Activated CD4-positive, alpha-beta memory T cell treated with anti-CD3 and anti-CD28 coated beads for 36 hours (primary cell): ENCODE data around the gene KCNT1. TPM values are rescaled to one million over a fixed set of nuclear protein-coding genes. Genes with fewer than 3 reads are reported as not detected.

Experiments used
- CTCF ChIA-PET: fragments of 350-600 bp; sonication (Branson Sonifier 250); formaldehyde crosslinking; loops from one replicate; lab custom pipeline; 2021; ENCODE audit warnings: antibody characterized with exemption, inconsistent platforms; lab: Charles Lee
- POLR2A ChIA-PET: fragments of 350-600 bp; sonication (Branson Sonifier 250); formaldehyde crosslinking; loops from one replicate; lab custom pipeline; 2021; ENCODE audit warnings: antibody characterized with exemption; lab: Charles Lee
- DNase-seq: peaks from one replicate; pipeline ENCODE4 v3.0.0-alpha.2; 2020
- H3K27ac Mint-ChIP-seq: one replicate; pipeline ENCODE4 v1.8.0; 2021; ENCODE audit warnings: mixed read lengths
- H3K27me3 Mint-ChIP-seq: one replicate; pipeline ENCODE4 v1.8.0; 2021; ENCODE audit warnings: mixed read lengths
- H3K36me3 Mint-ChIP-seq: one replicate; pipeline ENCODE4 v1.8.0; 2021; ENCODE audit warnings: mixed read lengths
- H3K4me1 Mint-ChIP-seq: one replicate; pipeline ENCODE4 v1.8.0; 2021; ENCODE audit warnings: low read depth, mixed read lengths
- H3K4me3 Mint-ChIP-seq: one replicate; pipeline ENCODE4 v1.8.0; 2021; ENCODE audit warnings: mild to moderate bottlenecking, mixed read lengths
- H3K9me3 Mint-ChIP-seq: one replicate; pipeline ENCODE4 v1.8.0; 2021; ENCODE audit warnings: mixed read lengths
- intact Hi-C: fragments of 100-400 bp; cut with micrococcal nuclease; formaldehyde crosslinking; loops from one replicate; pipeline ENCODE4 v1.15.1; 2023
- total RNA-seq, 2 experiments: library from RNA; stranded (reverse); gene quantifications; one replicate each; pipeline ENCODE4 v1.2.3, GENCODE V29; 2021

The KCNT1 gene
- total RNA-seq, 2 experiments from 2014 or later: not detected

- H3K4me3 Mint-ChIP-seq: no peak overlapping the region
- POLR2A ChIA-PET: no interaction called here
Observed at GRCh38 chr9:135780086-135780485, 78.1 kb downstream of the KCNT1 start.

DNA sequence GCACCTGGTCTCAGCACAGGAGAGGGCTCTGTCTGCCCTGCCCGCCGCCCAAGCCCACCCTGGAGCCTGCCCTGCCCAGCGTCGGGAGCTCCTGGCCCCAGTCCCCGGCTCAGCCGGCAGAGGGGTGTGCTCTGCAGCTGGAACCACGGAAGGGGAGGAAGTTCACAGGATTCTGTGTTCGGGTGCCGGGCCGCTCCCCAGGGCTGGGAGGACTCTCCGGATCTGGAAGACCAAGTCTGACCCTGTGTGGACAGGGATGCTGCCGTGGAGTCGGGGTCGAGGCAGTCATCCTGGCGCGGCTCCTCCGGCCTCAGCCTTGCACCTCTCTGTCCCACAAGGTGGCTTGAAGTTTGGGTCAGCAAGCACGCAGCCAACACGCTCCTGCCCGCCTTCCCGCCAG is 78.6 kb downstream of the KCNT1 start:
- DNase-seq: no peak
- ChIA-PET POLR2A (no interaction called here), CTCF (no interaction called here)
- Mint-ChIP-seq H3K36me3 (no peaks in the 10 kb centered on the region), H3K4me3 (no peak overlapping the region), H3K9me3 (no peaks in the 10 kb centered on the region), H3K4me1 (no peaks in the 10 kb centered on the region), H3K27me3 (no peaks in the 10 kb centered on the region), H3K27ac (no peak overlapping the region)
- intact Hi-C loops: no loop called here

More at GRCh38 chr9:135780086-135780485, 78.1 kb downstream of the KCNT1 start:
- H3K36me3 Mint-ChIP-seq: no peaks in the 10 kb centered on the region
- no peak for DNase-seq
- CTCF ChIA-PET: no interaction called here
- no peaks in the 10 kb centered on the region for H3K4me1 Mint-ChIP-seq
- H3K9me3 Mint-ChIP-seq: no peaks in the 10 kb centered on the region
- intact Hi-C loops: no loop called here
- no peaks in the 10 kb centered on the region for H3K27me3 Mint-ChIP-seq
- H3K27ac Mint-ChIP-seq: no peak overlapping the region

GRCh38 chr9:135782946-135783345 is 81.0 kb downstream of the KCNT1 start:
- H3K36me3 Mint-ChIP-seq: no peaks in the 10 kb centered on the region
- CTCF ChIA-PET: no interaction called here
- intact Hi-C loops: no loop called here
- no peak for DNase-seq
- H3K4me1 Mint-ChIP-seq: no peaks in the 10 kb centered on the region
- no peak overlapping the region for H3K4me3 Mint-ChIP-seq
- H3K27me3 Mint-ChIP-seq: no peaks in the 10 kb centered on the region
- no peak overlapping the region for H3K27ac Mint-ChIP-seq
- POLR2A ChIA-PET: no interaction called here
- no peaks in the 10 kb centered on the region for H3K9me3 Mint-ChIP-seq

- no peaks in the 10 kb centered on the region for H3K4me1 Mint-ChIP-seq
- ChIA-PET POLR2A (no interaction called here), CTCF (no interaction called here)
- no peak overlapping the region for H3K27ac Mint-ChIP-seq
- no peaks in the 10 kb centered on the region for H3K36me3 Mint-ChIP-seq
- no peak for DNase-seq
- H3K9me3 Mint-ChIP-seq: no peaks in the 10 kb centered on the region
- H3K27me3 Mint-ChIP-seq: no peaks in the 10 kb centered on the region
- intact Hi-C loops: no loop called here
- H3K4me3 Mint-ChIP-seq: no peak overlapping the region
Observed at GRCh38 chr9:135783540-135784245, 81.7 kb downstream of the KCNT1 start.

DNA sequence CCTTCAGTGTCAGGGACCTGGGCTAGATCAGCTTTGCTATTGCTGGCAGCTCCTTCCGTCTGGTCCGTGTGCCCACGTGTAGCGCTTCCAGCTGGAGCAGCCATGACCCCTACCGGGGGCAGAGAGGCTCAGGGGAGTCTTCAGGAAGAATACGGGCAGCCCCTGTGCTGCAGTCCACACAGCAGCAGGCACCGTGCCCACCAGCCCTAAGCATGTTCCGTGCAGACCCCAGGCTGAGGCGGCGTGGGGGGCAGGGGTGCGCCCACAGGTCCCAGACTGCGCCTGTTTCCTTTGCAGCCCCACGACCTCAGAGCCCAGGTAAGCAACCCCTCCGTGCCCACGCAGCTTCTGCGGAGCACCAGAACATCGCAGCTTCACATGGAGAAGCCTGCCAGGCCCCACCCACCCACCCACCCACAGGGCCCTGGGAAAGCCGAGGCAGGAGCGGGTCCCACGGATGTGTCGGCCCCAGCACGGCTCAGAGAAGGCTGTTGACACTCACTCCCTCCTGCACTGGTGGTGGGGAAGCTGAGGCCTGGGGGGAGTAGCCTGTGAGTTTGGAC is 83.1 kb downstream of the KCNT1 start:
- H3K4me1 Mint-ChIP-seq: no peaks in the 10 kb centered on the region
- H3K9me3 Mint-ChIP-seq: no peaks in the 10 kb centered on the region
- H3K27me3 Mint-ChIP-seq: no peaks in the 10 kb centered on the region
- no peak overlapping the region for H3K27ac Mint-ChIP-seq
- H3K36me3 Mint-ChIP-seq: no peaks in the 10 kb centered on the region
- intact Hi-C loops: no loop called here
- CTCF ChIA-PET: no interaction called here
- POLR2A ChIA-PET: no interaction called here
- DNase-seq: no peak
- H3K4me3 Mint-ChIP-seq: no peak overlapping the region

DNA sequence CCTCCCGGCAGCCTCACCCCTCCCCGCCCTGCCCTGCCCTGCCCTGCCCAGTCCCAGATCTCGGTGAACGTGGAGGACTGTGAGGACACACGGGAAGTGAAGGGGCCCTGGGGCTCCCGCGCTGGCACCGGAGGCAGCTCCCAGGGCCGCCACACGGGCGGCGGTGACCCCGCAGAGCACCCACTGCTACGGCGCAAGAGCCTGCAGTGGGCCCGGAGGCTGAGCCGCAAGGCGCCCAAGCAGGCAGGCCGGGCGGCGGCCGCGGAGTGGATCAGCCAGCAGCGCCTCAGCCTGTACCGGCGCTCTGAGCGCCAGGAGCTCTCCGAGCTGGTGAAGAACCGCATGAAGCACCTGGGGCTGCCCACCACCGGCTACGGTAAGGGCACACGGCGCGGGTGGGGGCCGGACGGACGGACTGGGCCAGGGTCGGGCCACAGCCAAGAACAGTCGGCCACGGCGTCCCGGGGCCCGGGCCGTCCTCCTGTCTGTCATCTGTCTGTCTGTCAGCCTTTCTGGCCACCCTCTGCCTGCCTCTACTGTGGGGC is 84.2 kb downstream of the KCNT1 start:
- POLR2A ChIA-PET: no interaction called here
- Mint-ChIP-seq H3K36me3 (no peaks in the 10 kb centered on the region), H3K27me3 (no peaks in the 10 kb centered on the region), H3K9me3 (no peaks in the 10 kb centered on the region), H3K4me1 (no peaks in the 10 kb centered on the region), H3K27ac (no peak overlapping the region), H3K4me3 (no peak overlapping the region)
- CTCF ChIA-PET: no interaction called here
- DNase-seq: no peak
- intact Hi-C loops: no loop called here

- ChIA-PET POLR2A (no interaction called here), CTCF (no interaction called here)
- intact Hi-C loops: no loop called here
- Mint-ChIP-seq H3K36me3 (no peaks in the 10 kb centered on the region), H3K4me1 (no peaks in the 10 kb centered on the region), H3K4me3 (no peak overlapping the region), H3K9me3 (no peaks in the 10 kb centered on the region), H3K27me3 (no peaks in the 10 kb centered on the region), H3K27ac (no peak overlapping the region)
- DNase-seq: no peak
Observed at GRCh38 chr9:135787317-135787716, 85.3 kb downstream of the KCNT1 start.

GRCh38 chr9:135787776-135788575 is 86.0 kb downstream of the KCNT1 start:
- no peak for DNase-seq
- no peak overlapping the region for H3K27ac Mint-ChIP-seq
- ChIA-PET CTCF (no interaction called here), POLR2A (no interaction called here)
- intact Hi-C loops: no loop called here
- H3K36me3 Mint-ChIP-seq: no peaks in the 10 kb centered on the region
- no peaks in the 10 kb centered on the region for H3K4me1 Mint-ChIP-seq
- no peaks in the 10 kb centered on the region for H3K9me3 Mint-ChIP-seq
- no peak overlapping the region for H3K4me3 Mint-ChIP-seq
- no peaks in the 10 kb centered on the region for H3K27me3 Mint-ChIP-seq

- ChIA-PET POLR2A (no interaction called here), CTCF (no interaction called here)
- Mint-ChIP-seq H3K36me3 (no peaks in the 10 kb centered on the region), H3K4me3 (no peak overlapping the region), H3K27me3 (no peaks in the 10 kb centered on the region), H3K4me1 (no peaks in the 10 kb centered on the region), H3K27ac (no peak overlapping the region), H3K9me3 (no peaks in the 10 kb centered on the region)
- no peak for DNase-seq
- intact Hi-C loops: no loop called here
Observed at GRCh38 chr9:135788576-135789300, 86.8 kb downstream of the KCNT1 start.

- intact Hi-C loops: no loop called here
- DNase-seq: no peak
- no peaks in the 10 kb centered on the region for H3K27me3 Mint-ChIP-seq
- no peak overlapping the region for H3K4me3 Mint-ChIP-seq
- no peaks in the 10 kb centered on the region for H3K9me3 Mint-ChIP-seq
- H3K27ac Mint-ChIP-seq: no peak overlapping the region
- H3K36me3 Mint-ChIP-seq: no peaks in the 10 kb centered on the region
- no peaks in the 10 kb centered on the region for H3K4me1 Mint-ChIP-seq
- POLR2A ChIA-PET: no interaction called here
- CTCF ChIA-PET: no interaction called here
Observed at GRCh38 chr9:135789838-135790291, 87.9 kb downstream of the KCNT1 start.

DNA sequence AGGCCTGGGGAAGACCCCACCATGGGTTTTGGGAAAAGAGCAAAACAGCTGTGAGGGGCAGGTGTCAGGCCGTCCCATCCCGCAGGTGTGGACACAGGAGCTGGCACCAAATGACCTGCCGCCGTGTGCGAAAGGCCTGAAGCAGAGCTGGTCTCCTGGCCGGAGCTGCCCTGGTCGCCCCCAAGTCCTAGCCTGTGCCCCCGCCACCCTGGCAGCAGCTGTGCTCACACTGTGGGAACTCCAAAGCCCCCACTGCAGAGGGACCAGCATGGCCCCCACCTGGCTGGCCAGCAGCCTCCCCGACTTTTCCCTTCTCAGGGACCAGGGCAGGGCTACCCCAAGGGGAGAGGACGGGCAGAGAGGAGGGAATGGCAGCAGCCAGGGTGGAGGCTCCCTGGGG is 88.4 kb downstream of the KCNT1 start:
- Mint-ChIP-seq H3K27ac (no peak overlapping the region), H3K36me3 (no peaks in the 10 kb centered on the region), H3K27me3 (no peaks in the 10 kb centered on the region), H3K9me3 (no peaks in the 10 kb centered on the region), H3K4me3 (no peak overlapping the region), H3K4me1 (no peaks in the 10 kb centered on the region)
- no peak for DNase-seq
- POLR2A ChIA-PET: no interaction called here
- CTCF ChIA-PET: no interaction called here
- intact Hi-C loops: no loop called here

DNA sequence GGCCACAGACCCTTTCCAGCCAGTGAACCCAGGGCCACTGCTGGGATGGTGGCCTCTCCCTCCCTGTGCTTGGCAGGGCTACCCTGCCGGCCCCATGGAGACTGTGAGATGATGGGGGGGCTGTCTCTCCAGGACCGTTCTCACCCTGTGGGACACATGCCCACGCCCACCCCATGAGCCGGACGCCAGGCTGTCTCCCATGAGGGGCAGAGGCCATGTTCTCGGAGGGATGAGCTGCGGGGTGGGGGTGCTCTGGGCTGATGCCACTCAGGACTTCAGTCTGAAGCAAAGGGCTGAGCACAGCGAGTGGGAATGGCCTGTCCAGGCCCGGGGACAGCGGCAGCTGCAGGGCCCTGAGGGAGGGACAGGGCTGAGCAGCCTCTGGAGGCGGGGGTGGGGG is 88.9 kb downstream of the KCNT1 start:
- Mint-ChIP-seq H3K9me3 (no peaks in the 10 kb centered on the region), H3K4me3 (no peak overlapping the region), H3K4me1 (no peaks in the 10 kb centered on the region), H3K36me3 (no peaks in the 10 kb centered on the region), H3K27ac (no peak overlapping the region), H3K27me3 (no peaks in the 10 kb centered on the region)
- ChIA-PET POLR2A (no interaction called here), CTCF (no interaction called here)
- no peak for DNase-seq
- intact Hi-C loops: no loop called here
